HUDEP-2 (cell line): ENCODE data around the gene FAM227A.
"Not testable (repeated sequence)": the region's sequence is repeated elsewhere in the genome, so short reads cannot be mapped to it uniquely, and the experiment has no call there.

Source experiments
- DNase-seq, 76 experiments: peaks; one replicate each; lab custom pipeline; 2025; ENCODE audit not compliant: unreplicated experiment in 76 of 76; lab: John Stamatoyannopoulos, UW

Gene FAM227A

GRCh38 chr22:38613588-38613987 lies 42.6 kb downstream of the FAM227A start:
- DNase-seq: no peak

- DNase-seq: no peak
Observed at GRCh38 chr22:38612217-38613006, 43.8 kb downstream of the FAM227A start.

- peak in 1 of 76 experiments; percentile 1 for DNase-seq
Observed at GRCh38 chr22:38611559-38611958, 44.6 kb downstream of the FAM227A start.

- no peak for DNase-seq
Observed at GRCh38 chr22:38610234-38610633, 46.0 kb downstream of the FAM227A start.

- no peak for DNase-seq
Observed at GRCh38 chr22:38608992-38609750, 47.0 kb downstream of the FAM227A start.

- DNase-seq: no peak
Observed at GRCh38 chr22:38607680-38608079, 48.5 kb downstream of the FAM227A start.

- no peak for DNase-seq
Observed at GRCh38 chr22:38602166-38602565, 54.0 kb downstream of the FAM227A start.

GRCh38 chr22:38601221-38601764 lies 54.9 kb downstream of the FAM227A start:
- DNase-seq: no peak

- DNase-seq: no peak
Observed at GRCh38 chr22:38599466-38599865, 56.7 kb downstream of the FAM227A start.

GRCh38 chr22:38582923-38583322 lies 73.3 kb downstream of the FAM227A start:
- not testable (repeated sequence) for DNase-seq

- DNase-seq: no peak
Observed at GRCh38 chr22:38578505-38578904, 77.7 kb downstream of the FAM227A start.

- peak in 23 of 76 experiments; percentile 2 to 42 (median 25) for DNase-seq
Observed at GRCh38 chr22:38572065-38572464, 84.1 kb downstream of the FAM227A start.

GRCh38 chr22:38570779-38571364 lies 85.3 kb downstream of the FAM227A start:
- DNase-seq: peak in 32 of 76 experiments; percentile 2 to 51 (median 26)

- DNase-seq: peak in 74 of 76 experiments; percentile 23 to 98 (median 92)
Observed at GRCh38 chr22:38569972-38570778, 86.0 kb downstream of the FAM227A start, which contains the start of gene DMC1. TSS of gene DMC1 (minus strand) at chr22:38570183. CDS start at chr22:38568256, 1,927 bp downstream.

- DNase-seq: peak in 3 of 76 experiments; percentile 26 to 43 (median 33)
Observed at GRCh38 chr22:38569181-38569971, 86.8 kb downstream of the FAM227A start.

- no peak for DNase-seq
Observed at GRCh38 chr22:38567531-38568285, 88.5 kb downstream of the FAM227A start.

- peak in 3 of 76 experiments; percentile 1 to 18 (median 3) for DNase-seq
Observed at GRCh38 chr22:38566726-38567504, 89.3 kb downstream of the FAM227A start.

GRCh38 chr22:38565441-38565840 lies 90.8 kb downstream of the FAM227A start:
- no peak for DNase-seq
